OCI-LY7 (cell line): ENCODE results near the gene TRIM15. TPM values are rescaled to one million over a fixed set of nuclear protein-coding genes. Genes with fewer than 3 reads are reported as not detected.

Source experiments
- BruUV-seq: library from RNA; stranded (reverse); fragments of 400-500 nt; replicated peaks from 2 replicates; lab custom pipeline; 2021; lab: Mats Ljungman, UMichigan
- CTCF ChIA-PET: fragments of 300-600 bp; sonication (Branson Sonifier 250); formaldehyde crosslinking; loops from one replicate; lab custom pipeline; 2022; ENCODE audit warnings: antibody characterized with exemption; ENCODE audit not compliant: unreplicated experiment; lab: Charles Lee
- POLR2A ChIA-PET: fragments of 300-600 bp; sonication (Branson Sonifier 250); formaldehyde crosslinking; loops from one replicate; lab custom pipeline; 2022; ENCODE audit warnings: antibody characterized with exemption; lab: Charles Lee
- DNase-seq: peaks from one replicate; pipeline ENCODE4 v3.0.0-alpha.2; 2015; ENCODE audit warnings: low spot score
- H2AFZ ChIP-seq: fragments of 200-600 bp; sonication (generic), shearing (Covaris generic); 2 replicates; pipeline ENCODE4 v1.6.1; 2014; ENCODE audit warnings: mild to moderate bottlenecking, antibody characterized with exemption, low read length, moderate library complexity
- H3K27ac ChIP-seq: fragments of 200-600 bp; sonication (generic); 2 replicates; pipeline ENCODE4 v1.5.1; 2014; ENCODE audit warnings: mixed run types, low read depth, mild to moderate bottlenecking, moderate library complexity, low read length, inconsistent platforms; ENCODE audit not compliant: poor library complexity, severe bottlenecking
- H3K36me3 ChIP-seq: fragments of 200-600 bp; sonication (generic); 2 replicates; pipeline ENCODE4 v1.6.1; 2014; ENCODE audit warnings: mild to moderate bottlenecking, antibody characterized with exemption, low read length, moderate library complexity, mixed read lengths; ENCODE audit not compliant: insufficient read depth
- H3K4me1 ChIP-seq: fragments of 200-600 bp; sonication (generic); 2 replicates; pipeline ENCODE4 v1.5.1; 2014; ENCODE audit warnings: mild to moderate bottlenecking, low read length; ENCODE audit not compliant: insufficient read depth, poor library complexity, severe bottlenecking
- H3K4me2 ChIP-seq: fragments of 200-600 bp; sonication (generic); 2 replicates; pipeline ENCODE4 v1.6.1; 2014; ENCODE audit warnings: mild to moderate bottlenecking, low read length
- H3K4me3 ChIP-seq: fragments of 200-600 bp; sonication (generic); 2 replicates; pipeline ENCODE4 v1.5.1; 2014; ENCODE audit warnings: mild to moderate bottlenecking, low read depth, low read length; ENCODE audit not compliant: poor library complexity, severe bottlenecking
- H3K79me2 ChIP-seq: fragments of 200-600 bp; sonication (generic); 2 replicates; pipeline ENCODE4 v1.6.1; 2016; ENCODE audit warnings: low read depth, mild to moderate bottlenecking, low read length, moderate library complexity, mixed read lengths; ENCODE audit not compliant: insufficient read depth
- H3K9me2 ChIP-seq: fragments of 200-600 bp; sonication (generic); 2 replicates; pipeline ENCODE4 v1.6.1; 2016; ENCODE audit warnings: mild to moderate bottlenecking, low read length, mixed read lengths; ENCODE audit not compliant: insufficient read depth
- H3K9me3 ChIP-seq: fragments of 200-600 bp; sonication (generic); 2 replicates; pipeline ENCODE4 v1.6.1; 2014; ENCODE audit warnings: mild to moderate bottlenecking, mixed run types, low read length, mixed read lengths
- H4K20me1 ChIP-seq: fragments of 200-600 bp; sonication (generic); 2 replicates; pipeline ENCODE4 v1.6.1; 2014; ENCODE audit warnings: mild to moderate bottlenecking, antibody characterized with exemption, low read length, moderate library complexity, mixed read lengths; ENCODE audit not compliant: insufficient read depth
- EZH2phosphoT487 ChIP-seq: fragments of 200-600 bp; sonication (generic); IDR thresholded peaks from 2 replicates; pipeline ENCODE4 v1.6.1; 2018; ENCODE audit warnings: low read depth, borderline replicate concordance, mild to moderate bottlenecking, mixed run types, antibody characterized with exemption, low read length, moderate library complexity, mixed read lengths
- intact Hi-C: fragments of 100-400 bp; cut with micrococcal nuclease; formaldehyde crosslinking; loops from one replicate; pipeline ENCODE4 v1.10.0; 2022; ENCODE audit not compliant: unreplicated experiment
- total RNA-seq, 2 experiments: library from RNA; depleted of rRNA in 1 of 2; stranded (reverse); fragments of >200 nt in 1 of 2; shearing (Covaris generic) in 1 of 2; gene quantifications; 2 replicates each; pipeline ENCODE4 v1.2.3, GENCODE V29; 2014 to 2022
- TF ChIP-seq, protein P1 (sequence below): fragments of 200-600 bp; sonication (generic); conservative IDR thresholded peaks from 2 replicates; pipeline ENCODE4 v1.5.1; 2014; ENCODE audit warnings: mild to moderate bottlenecking, antibody characterized with exemption, low read length, moderate library complexity, mixed read lengths

The TRIM15 gene
- total RNA-seq, 2 experiments from 2014 or later, result not detected

DNA sequence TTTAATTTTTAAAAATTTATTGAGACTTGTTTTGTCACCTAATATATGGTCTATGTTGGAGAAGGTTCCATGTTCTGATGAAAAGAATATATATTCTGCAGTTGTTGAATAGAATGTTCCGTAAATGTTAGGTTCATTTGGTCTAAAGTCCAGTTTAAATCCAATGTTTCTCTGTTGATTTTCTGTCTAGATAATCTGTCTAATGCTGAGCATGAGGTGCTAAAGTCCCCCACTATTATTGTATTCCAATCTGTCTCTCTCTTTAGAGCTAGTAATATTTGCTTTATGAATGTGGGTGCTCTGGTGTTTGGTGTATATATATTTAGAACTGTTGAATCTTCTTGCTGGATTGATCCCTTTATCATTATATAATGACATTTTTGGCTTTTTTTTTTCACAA lies 15.5 kb downstream of the TRIM15 start:
- H3K9me2 ChIP-seq, result no peaks in the 10 kb centered on the region
- H4K20me1 ChIP-seq, result no peaks in the 10 kb centered on the region
- no peaks in the 10 kb centered on the region for H3K4me1 ChIP-seq
- H3K9me3 ChIP-seq, result peaks cover 12% of the 10 kb centered on the region
- ChIA-PET CTCF (no interaction called here), POLR2A (no interaction called here)
- no peaks in the 10 kb centered on the region for H3K79me2 ChIP-seq
- no peak overlapping the region for H2AFZ ChIP-seq
- intact Hi-C loops, result no loop called here
- BruUV-seq, result no TSS peak
- no peak for TF ChIP-seq EZH2phosphoT487
- TF ChIP-seq, protein P1, sequence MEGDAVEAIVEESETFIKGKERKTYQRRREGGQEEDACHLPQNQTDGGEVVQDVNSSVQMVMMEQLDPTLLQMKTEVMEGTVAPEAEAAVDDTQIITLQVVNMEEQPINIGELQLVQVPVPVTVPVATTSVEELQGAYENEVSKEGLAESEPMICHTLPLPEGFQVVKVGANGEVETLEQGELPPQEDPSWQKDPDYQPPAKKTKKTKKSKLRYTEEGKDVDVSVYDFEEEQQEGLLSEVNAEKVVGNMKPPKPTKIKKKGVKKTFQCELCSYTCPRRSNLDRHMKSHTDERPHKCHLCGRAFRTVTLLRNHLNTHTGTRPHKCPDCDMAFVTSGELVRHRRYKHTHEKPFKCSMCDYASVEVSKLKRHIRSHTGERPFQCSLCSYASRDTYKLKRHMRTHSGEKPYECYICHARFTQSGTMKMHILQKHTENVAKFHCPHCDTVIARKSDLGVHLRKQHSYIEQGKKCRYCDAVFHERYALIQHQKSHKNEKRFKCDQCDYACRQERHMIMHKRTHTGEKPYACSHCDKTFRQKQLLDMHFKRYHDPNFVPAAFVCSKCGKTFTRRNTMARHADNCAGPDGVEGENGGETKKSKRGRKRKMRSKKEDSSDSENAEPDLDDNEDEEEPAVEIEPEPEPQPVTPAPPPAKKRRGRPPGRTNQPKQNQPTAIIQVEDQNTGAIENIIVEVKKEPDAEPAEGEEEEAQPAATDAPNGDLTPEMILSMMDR, result no peak
- DNase-seq, result no peak
- no peak overlapping the region for H3K4me3 ChIP-seq
- H3K36me3 ChIP-seq, result no peaks in the 10 kb centered on the region
- no peak overlapping the region for H3K4me2 ChIP-seq
- no peak overlapping the region for H3K27ac ChIP-seq

DNA sequence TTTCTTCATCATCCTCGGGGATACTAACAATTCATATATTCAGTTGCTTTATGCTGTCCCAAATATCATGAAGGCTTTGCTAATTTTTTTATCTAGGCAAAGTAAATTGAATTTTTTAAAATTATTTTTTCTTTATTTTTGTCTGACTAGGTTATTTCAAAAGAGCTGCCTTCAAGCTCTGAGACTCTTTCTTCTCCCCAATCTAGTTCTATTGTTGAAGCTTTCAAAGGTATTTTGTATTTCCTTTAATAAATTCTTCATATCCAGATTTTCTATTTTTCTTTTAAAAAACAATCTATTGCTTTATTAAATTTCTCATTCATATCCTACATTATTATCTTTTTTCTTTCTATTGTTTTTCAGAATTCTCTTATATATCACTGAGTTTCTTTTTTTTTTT lies 16.8 kb downstream of the TRIM15 start:
- Histone ChIP-seq H2AFZ (no peak overlapping the region), H3K79me2 (no peaks in the 10 kb centered on the region), H3K4me1 (no peaks in the 10 kb centered on the region), H3K27ac (no peak overlapping the region), H3K9me3 (peaks cover 12% of the 10 kb centered on the region), H4K20me1 (no peaks in the 10 kb centered on the region), H3K4me3 (no peak overlapping the region), H3K4me2 (no peak overlapping the region), H3K9me2 (no peaks in the 10 kb centered on the region), H3K36me3 (peaks cover 10% of the 10 kb centered on the region)
- DNase-seq, result no peak
- ChIA-PET POLR2A (no interaction called here), CTCF (no interaction called here)
- TF ChIP-seq, protein P1, result no peak
- TF ChIP-seq EZH2phosphoT487, result no peak
- no TSS peak for BruUV-seq
- intact Hi-C loops, result no loop called here

GRCh38 chr6:30184417-30185031 lies 21.2 kb downstream of the TRIM15 start:
- H3K27ac ChIP-seq, result no peak overlapping the region
- CTCF ChIA-PET, result no interaction called here
- H3K4me2 ChIP-seq, result no peak overlapping the region
- H4K20me1 ChIP-seq, result no peaks in the 10 kb centered on the region
- intact Hi-C loops, result no loop called here
- H3K36me3 ChIP-seq, result peaks cover 49% of the 10 kb centered on the region
- H3K79me2 ChIP-seq, result no peaks in the 10 kb centered on the region
- H3K4me1 ChIP-seq, result no peaks in the 10 kb centered on the region
- no peak for DNase-seq
- POLR2A ChIA-PET, result interaction anchor here (0.5 kb wide), 1 partner anchor 50 kb away, joined by 5 read pairs; no protein-coding TSS in a partner anchor
- BruUV-seq, result TSS peak; percentile 70
- H3K9me2 ChIP-seq, result no peaks in the 10 kb centered on the region
- TF ChIP-seq EZH2phosphoT487, result no peak
- TF ChIP-seq, protein P1, result no peak
- H3K9me3 ChIP-seq, result peaks cover 5% of the 10 kb centered on the region; the same call in 1 of the 2 replicates
- H2AFZ ChIP-seq, result no peak overlapping the region
- no peak overlapping the region for H3K4me3 ChIP-seq
